Common myeloid progenitor, CD34-positive (primary cell): ENCODE results near the gene PTCRA.
"Not testable (repeated sequence)": the region's sequence is repeated elsewhere in the genome, so short reads cannot be mapped to it uniquely, and the experiment has no call there.

Experiments used
- CTCF ChIA-PET: fragments of 350-600 bp; sonication (Branson Sonifier 250); formaldehyde crosslinking; loops from one replicate; lab custom pipeline; 2021; ENCODE audit warnings: antibody characterized with exemption; lab: Charles Lee
- POLR2A ChIA-PET: fragments of 350-600 bp; sonication (Branson Sonifier 250); formaldehyde crosslinking; loops from one replicate; lab custom pipeline; 2021; ENCODE audit warnings: antibody characterized with exemption; lab: Charles Lee
- DNase-seq, 3 donors: peaks; one replicate each; pipeline versions ENCODE4 v3.0.0 to v3.0.0-alpha.2; 2013
- H3K27ac ChIP-seq, 2 experiments: 1 replicate in 1 of 2; 2 replicates in 1 of 2; pipeline ENCODE4 v1.7.0; 2013; ENCODE audit warnings: inconsistent platforms in 2 of 2, low read length in 2 of 2, mild to moderate bottlenecking in 2 of 2, low read depth in 1 of 2, moderate library complexity in 1 of 2; ENCODE audit not compliant: severe bottlenecking in 2 of 2, insufficient read depth in 1 of 2, poor library complexity in 1 of 2
- H3K27me3 ChIP-seq, 5 experiments: replicated peaks in 2 of 5; 1 replicate in 3 of 5; 2 replicates in 2 of 5; pipeline versions ENCODE4 v1.6.1 to v1.7.0; 2013; ENCODE audit warnings: low read length in 4 of 5, mild to moderate bottlenecking in 2 of 5, moderate library complexity in 2 of 5, inconsistent platforms in 1 of 5; ENCODE audit not compliant: insufficient read depth in 5 of 5, control insufficient read depth in 4 of 5
- H3K36me3 ChIP-seq, 4 experiments: 1 replicate in 2 of 4; 2 replicates in 2 of 4; pipeline versions ENCODE4 v1.6.1 to v1.7.0; 2013; ENCODE audit warnings: low read length in 3 of 4, control low read depth in 1 of 4, mild to moderate bottlenecking in 1 of 4; ENCODE audit not compliant: control insufficient read depth in 4 of 4, insufficient read depth in 4 of 4
- H3K4me1 ChIP-seq, 4 experiments: 1 replicate in 3 of 4; 2 replicates in 1 of 4; pipeline versions ENCODE4 v1.6.1 to v1.7.1; 2013; ENCODE audit warnings: low read length in 3 of 4, mild to moderate bottlenecking in 3 of 4, control low read depth in 1 of 4, inconsistent platforms in 1 of 4, moderate library complexity in 1 of 4; ENCODE audit not compliant: control insufficient read depth in 4 of 4, insufficient read depth in 4 of 4; ENCODE audit errors: control extremely low read depth in 1 of 4
- H3K4me3 ChIP-seq, 7 experiments: 1 replicate in 4 of 7; 2 replicates in 3 of 7; pipeline versions ENCODE4 v1.5.1 to v1.7.0; 2013; ENCODE audit warnings: mild to moderate bottlenecking in 7 of 7, low read length in 6 of 7, moderate library complexity in 6 of 7, inconsistent platforms in 2 of 7, low read depth in 2 of 7, control low read depth in 1 of 7; ENCODE audit not compliant: insufficient read depth in 4 of 7, control insufficient read depth in 1 of 7; ENCODE audit errors: extremely low read depth in 1 of 7
- H3K9me3 ChIP-seq, 5 experiments: 1 replicate in 4 of 5; 2 replicates in 1 of 5; pipeline versions ENCODE4 v1.6.1 to v1.7.1; 2013; ENCODE audit warnings: low read length in 4 of 5, mild to moderate bottlenecking in 2 of 5, inconsistent platforms in 1 of 5, low read depth in 1 of 5, moderate library complexity in 1 of 5; ENCODE audit not compliant: control insufficient read depth in 4 of 5, insufficient read depth in 2 of 5; ENCODE audit errors: control extremely low read depth in 1 of 5
- WGBS: methylation state at CpG from one replicate; pipeline ENCODE4 v1.1.5; 2013; ENCODE audit not compliant: insufficient coverage; 5-methylcytosine and 5-hydroxymethylcytosine counted together

PTCRA gene

DNA sequence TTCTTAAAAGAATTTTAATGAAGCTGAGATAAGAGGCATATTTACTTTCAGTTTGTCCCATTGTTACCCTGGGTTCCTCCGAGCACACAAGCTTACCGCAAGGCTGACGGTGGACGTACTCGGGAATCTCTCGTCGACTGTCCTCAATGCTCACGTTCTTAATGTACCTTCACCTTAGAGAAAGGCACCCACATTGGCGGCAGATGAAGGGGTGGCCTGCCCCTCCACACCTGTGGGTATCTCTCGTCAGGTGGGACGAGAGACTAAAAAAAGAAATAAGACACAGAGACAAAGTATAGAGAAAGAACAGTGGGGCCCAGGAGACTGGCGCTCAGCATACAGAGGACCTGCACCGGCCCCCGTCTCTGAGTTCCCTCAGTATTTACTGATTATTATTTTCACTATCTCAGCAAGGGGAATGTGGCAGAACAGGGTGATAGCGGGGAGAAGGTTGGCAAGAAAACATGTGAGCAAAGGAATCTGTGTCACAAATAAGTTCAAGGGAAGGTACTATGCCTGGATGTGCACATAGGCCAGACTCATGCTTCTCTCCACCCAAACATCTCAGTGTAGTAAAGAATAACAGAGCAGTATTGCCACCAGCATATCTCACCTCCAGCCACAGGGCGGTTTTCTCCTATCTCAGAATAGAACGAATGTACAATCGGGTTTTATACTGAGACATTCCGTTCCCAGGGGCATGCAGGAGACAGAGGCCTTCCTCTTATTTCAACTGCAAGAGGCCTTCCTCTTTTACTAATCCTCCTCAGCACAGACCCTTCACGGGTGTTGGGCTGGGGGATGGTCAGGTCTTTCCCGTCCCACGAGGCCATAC lies 13.2 kb upstream of the PTCRA start:
- peaks cover 0 to 18% (median 11%) of the 10 kb centered on the region in 4 experiments for H3K4me1 ChIP-seq
- H3K36me3 ChIP-seq, POLR2A ChIA-PET, H3K4me3 ChIP-seq, H3K9me3 ChIP-seq, H3K27me3 ChIP-seq, H3K27ac ChIP-seq: not testable (repeated sequence)
- DNase-seq = peak in 2 of 3 donors; percentile 29 to 44
- 91% methylated on average over 15 of the region's 22 CpGs for WGBS
- CTCF ChIA-PET = interaction anchor here (1.0 to 3.3 kb wide), 7 partner anchors 29 to 244 kb away, joined by 3 to 16 read pairs (median 5); no protein-coding TSS in a partner anchor

DNA sequence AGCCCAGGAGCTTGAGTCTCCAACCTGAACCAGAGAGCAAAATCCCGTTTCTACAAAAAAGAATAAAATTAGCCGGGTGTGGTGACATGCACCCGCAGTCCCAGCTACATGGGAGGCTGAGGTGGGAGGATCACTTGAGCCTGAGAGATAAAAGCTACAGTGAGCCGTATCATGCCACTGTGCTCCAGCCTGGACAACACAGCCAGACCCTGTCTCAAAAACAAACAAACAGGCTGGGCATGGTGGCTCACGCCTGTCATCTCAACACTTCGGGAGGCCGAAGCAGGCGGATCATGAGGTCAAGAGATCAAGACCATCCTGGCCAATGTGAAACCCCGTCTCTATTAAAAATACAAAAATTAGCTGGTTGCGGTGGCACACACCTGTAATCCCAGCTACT lies 11.4 kb upstream of the PTCRA start:
- CTCF ChIA-PET = interaction anchor here (0.9 to 1.4 kb wide), 5 partner anchors 19 to 241 kb away, joined by 3 read pairs; no protein-coding TSS in a partner anchor
- Histone ChIP-seq H3K27me3 (no peaks in the 10 kb centered on the region), H3K36me3 (no peaks in the 10 kb centered on the region), H3K9me3 (no peaks in the 10 kb centered on the region), H3K4me3 (no peak overlapping the region), H3K4me1 (peaks cover 0 to 15% (median 10%) of the 10 kb centered on the region in 4 experiments), H3K27ac (no peak overlapping the region)
- WGBS = 96% methylated on average over 9 of the region's 10 CpGs
- DNase-seq = no peak
- POLR2A ChIA-PET = no interaction called here

DNA sequence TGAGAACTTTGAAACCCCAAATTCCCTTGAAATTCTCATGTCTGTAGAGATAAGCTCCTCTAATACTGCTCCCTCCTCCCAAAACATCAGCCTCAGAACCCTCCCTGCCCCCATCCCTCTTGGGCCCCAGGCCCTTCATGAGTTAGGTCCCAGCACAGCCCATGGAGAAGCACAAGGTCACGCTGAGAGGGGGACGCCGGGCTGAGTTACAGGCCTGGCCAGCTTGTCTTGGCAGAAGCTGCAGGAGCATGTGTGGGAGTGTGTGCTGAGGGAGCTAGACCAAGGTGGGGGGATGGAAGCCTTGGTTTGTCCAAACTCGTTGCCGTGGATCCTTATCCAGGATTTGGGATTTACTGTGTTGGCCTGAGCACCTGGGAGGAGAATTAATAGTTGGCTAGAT lies 8.5 kb upstream of the PTCRA start:
- WGBS = 96% methylated on average over 5 of the region's 5 CpGs

DNA sequence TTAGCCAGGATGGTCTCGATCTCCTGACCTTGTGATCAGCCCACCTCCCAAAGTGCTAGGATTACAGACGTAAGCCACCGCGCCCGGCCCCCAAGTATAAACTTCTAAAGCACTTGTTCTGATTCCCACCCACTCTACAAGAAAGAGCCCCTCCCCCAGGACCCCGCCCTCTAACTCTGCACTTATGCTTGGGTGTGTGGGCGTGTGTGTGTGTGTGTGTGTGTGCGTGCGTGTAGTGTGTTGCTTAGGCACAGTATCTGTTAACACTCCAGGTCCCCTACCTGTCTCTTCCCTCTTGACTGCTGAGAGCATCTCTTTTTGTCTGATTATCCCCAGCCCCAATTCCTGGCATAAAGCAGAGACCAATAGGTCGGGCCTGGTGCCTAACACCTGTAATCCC lies 6.0 kb upstream of the PTCRA start:
- no peak overlapping the region for H3K4me3 ChIP-seq
- H3K36me3 ChIP-seq = no peaks in the 10 kb centered on the region
- no peaks in the 10 kb centered on the region for H3K9me3 ChIP-seq
- ChIA-PET POLR2A (no interaction called here), CTCF (interaction anchor here (0.6 kb wide), 1 partner anchor 26 kb away, joined by 3 read pairs; no protein-coding TSS in a partner anchor)
- no peak for DNase-seq
- WGBS = 100% methylated on average over 6 of the region's 10 CpGs
- H3K4me1 ChIP-seq = peaks cover 0 to 7% (median 2%) of the 10 kb centered on the region in 4 experiments
- H3K27me3 ChIP-seq = peaks cover 0 to 5% (median 0%) of the 10 kb centered on the region in 5 experiments
- no peak overlapping the region for H3K27ac ChIP-seq

More for the DNA sequence above, 8.5 kb upstream of the PTCRA start:
- DNase-seq = no peak
- Histone ChIP-seq H3K4me1 (peaks cover 0 to 10% (median 6%) of the 10 kb centered on the region in 4 experiments), H3K4me3 (no peak overlapping the region), H3K36me3 (no peaks in the 10 kb centered on the region), H3K27me3 (peaks cover 0 to 5% (median 0%) of the 10 kb centered on the region in 5 experiments), H3K9me3 (no peaks in the 10 kb centered on the region), H3K27ac (no peak overlapping the region)
- ChIA-PET CTCF (interaction anchor here (1.2 to 2.4 kb wide), 2 partner anchors 78 to 236 kb away, joined by 4 to 6 read pairs; partner anchors contain the start of gene PPP2R5D), POLR2A (no interaction called here)

DNA sequence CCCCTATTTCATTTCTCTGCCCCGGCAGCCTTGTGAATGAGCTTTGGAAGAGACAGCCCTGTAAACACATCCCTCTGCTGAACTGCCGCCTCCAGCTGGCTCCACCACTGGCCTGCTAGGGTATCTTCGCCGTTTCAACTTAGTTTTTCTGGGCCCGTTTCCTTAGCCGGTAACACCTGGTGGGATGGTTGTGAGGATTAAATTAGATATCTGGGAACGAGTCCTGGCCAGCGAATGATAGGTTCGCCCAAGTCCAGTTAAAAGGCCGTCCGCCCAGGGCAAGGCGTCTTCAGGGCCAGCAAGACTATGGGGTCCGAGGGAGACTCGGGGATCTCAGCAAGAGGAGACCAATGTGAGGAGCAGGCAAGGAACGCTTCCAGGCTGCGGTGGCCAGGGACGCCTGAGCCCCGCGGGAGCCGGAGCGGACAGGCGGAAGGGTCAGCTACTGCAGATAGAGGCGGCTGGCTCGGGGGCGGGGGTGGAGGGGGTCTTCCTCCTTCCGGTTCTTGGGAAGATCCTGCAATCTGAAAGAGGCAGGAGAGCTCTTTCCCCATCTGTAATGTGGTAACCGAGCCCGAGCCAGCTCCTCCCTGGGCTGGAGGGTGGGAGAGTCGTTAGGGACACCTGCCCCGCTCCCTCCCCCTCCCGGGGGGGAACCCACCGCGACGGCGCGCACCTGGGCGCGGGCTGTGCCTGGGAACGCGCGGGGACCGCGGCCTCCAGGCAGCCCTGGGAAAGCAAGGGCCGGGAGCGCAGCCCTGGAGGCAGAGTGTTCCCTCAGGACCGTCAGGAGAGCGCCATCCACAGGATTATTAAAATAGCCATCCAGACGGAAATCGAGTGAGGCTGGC lies 4.5 kb upstream of the PTCRA start:
- POLR2A ChIA-PET = interaction anchor here (1.0 to 1.4 kb wide), 2 partner anchors 8 to 18 kb away, joined by 3 read pairs; partner anchors contain the start of gene CNPY3

DNA sequence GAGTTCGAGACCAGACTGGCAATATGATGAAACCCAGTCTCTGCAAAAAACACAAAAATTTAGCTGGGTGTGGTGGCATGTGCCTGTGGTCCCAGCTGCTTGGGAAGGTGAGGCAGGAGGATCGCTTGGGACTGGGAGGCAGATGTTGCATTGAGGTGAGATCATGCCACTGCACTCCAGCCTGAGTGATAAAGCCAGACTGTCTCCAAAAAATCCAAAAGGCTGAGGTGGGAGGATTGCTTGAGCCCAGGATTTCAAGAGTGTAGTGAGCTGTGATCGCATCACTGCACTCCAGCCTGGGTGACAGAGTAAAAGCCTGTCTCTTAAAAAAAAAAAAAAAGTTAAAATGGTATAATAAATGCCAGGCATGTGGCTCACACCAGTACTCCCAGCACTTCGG lies 1.3 kb upstream of the PTCRA start:
- POLR2A ChIA-PET = interaction anchor here (0.6 to 0.7 kb wide), 2 partner anchors 35 to 106 kb away, joined by 3 to 4 read pairs; partner anchors contain the start of gene RPL7L1
- Histone ChIP-seq H3K36me3 (no peaks in the 10 kb centered on the region), H3K27me3 (peaks cover 0 to 5% (median 0%) of the 10 kb centered on the region in 5 experiments), H3K4me3 (no peak overlapping the region), H3K27ac (no peak overlapping the region), H3K4me1 (peaks cover 0 to 7% (median 5%) of the 10 kb centered on the region in 4 experiments), H3K9me3 (no peaks in the 10 kb centered on the region)
- CTCF ChIA-PET = interaction anchor here (1.0 kb wide), 2 partner anchors 15 to 31 kb away, joined by 3 to 4 read pairs; no protein-coding TSS in a partner anchor
- DNase-seq = no peak
- 100% methylated on average over 1 of the region's 4 CpGs for WGBS

More for the DNA sequence above, 4.5 kb upstream of the PTCRA start:
- H3K36me3 ChIP-seq = no peaks in the 10 kb centered on the region
- CTCF ChIA-PET = interaction anchor here (0.7 to 1.5 kb wide), 4 partner anchors 10 to 114 kb away, joined by 3 read pairs; no protein-coding TSS in a partner anchor
- H3K27me3 ChIP-seq = peaks cover 0 to 5% (median 0%) of the 10 kb centered on the region in 5 experiments
- H3K4me3 ChIP-seq = peak overlapping the region in 5 of 7 experiments; percentile 19 to 70 (median 59)
- WGBS = 25% methylated on average over 40 of the region's 49 CpGs
- no peaks in the 10 kb centered on the region for H3K9me3 ChIP-seq
- peak in 1 of 3 donors; percentile 33 for DNase-seq
- H3K27ac ChIP-seq = no peak overlapping the region
- peaks cover 0 to 7% (median 5%) of the 10 kb centered on the region in 4 experiments for H3K4me1 ChIP-seq
